SK-N-DZ (cell line): Measurements from ENCODE around the gene PTCD1. TPM values are rescaled to one million over a fixed set of nuclear protein-coding genes. Genes with fewer than 3 reads are reported as not detected.

Experiments used
- DNase-seq: peaks from one replicate; pipeline ENCODE4 v3.0.0-alpha.2; 2015; ENCODE audit warnings: low spot score
- polyA plus RNA-seq, 2 experiments: library from polyadenylated mRNA; depleted of rRNA; stranded (reverse); fragments of >200 nt; gene quantifications; 2 replicates each; pipeline ENCODE4 v1.2.3, GENCODE V29; 2014

PTCD1 gene
- polyA plus RNA-seq (2014; cell fraction: cytosol; rRNA removed): 12.4 and 15.7 TPM in 2 replicates
- polyA plus RNA-seq (2014; cell fraction: nucleus; rRNA removed): 8.8 and 14.1 TPM in 2 replicates

GRCh38 chr7:99438573-99439480 lies at the start of gene PTCD1, which contains the start of gene CPSF4:
TSS of gene PTCD1 (minus strand) at chr7:99438798. CDS start at chr7:99435242, 3,556 bp downstream.
TSS of gene CPSF4 (plus strand) at chr7:99438943. CDS start at chr7:99439083, 140 bp downstream.
- peak; percentile 95 for DNase-seq

DNA sequence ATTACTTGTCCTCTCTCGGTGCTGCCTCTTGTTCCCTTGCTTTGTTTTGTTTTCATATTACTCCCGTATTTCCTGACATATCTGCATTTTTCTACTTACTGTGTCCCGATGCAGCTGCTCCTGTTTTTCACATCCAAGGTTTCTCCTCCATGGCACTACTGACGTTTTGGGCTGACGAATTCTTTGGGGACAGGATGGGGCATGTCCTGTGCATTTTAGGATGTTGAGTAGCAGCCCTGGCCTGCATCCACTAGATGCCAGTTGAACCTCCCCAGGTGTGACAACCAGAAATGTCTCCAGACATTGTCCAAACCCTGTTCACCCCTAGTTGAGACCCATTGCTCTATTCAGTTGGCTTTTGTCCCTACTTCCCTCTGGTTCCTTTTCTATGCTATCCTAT lies 46.5 kb upstream of the PTCD1 start:
- DNase-seq: no peak

- no peak for DNase-seq
Measured at GRCh38 chr7:99478464-99479440, 40.2 kb upstream of the PTCD1 start.

DNA sequence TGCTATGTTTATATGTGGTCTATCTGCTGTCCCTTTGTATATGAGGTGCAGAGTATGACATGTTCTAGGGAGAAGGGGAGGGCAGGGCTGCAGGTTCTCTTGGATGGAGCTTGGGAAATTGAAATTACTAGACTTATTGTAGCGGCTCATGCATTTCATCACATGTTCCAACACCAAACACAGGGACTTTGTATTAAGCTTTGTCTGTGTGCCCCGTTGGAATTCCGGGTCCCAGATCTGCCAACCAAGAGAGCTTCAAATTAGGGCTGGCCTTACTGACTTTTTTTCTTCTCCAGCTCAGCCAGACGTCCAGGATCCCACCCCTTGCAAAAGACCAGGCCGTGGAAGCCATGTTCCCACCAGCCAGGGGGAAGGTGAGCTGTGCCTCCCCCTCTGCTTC lies 37.5 kb upstream of the PTCD1 start:
- DNase-seq: no peak

DNA sequence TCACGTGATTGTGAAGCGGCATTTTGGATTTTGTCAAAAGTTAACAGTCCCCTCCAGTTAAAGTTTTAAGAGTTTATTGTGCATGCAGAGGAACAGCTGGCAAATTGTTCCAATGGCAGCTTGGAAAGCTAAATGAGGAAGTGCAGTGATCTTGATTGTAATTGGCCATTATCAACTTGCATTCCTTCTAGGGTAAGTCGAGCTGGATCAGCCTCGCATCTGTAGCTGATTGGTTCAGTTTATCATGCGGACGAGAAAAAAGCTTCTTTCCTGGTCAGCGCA lies 34.7 kb upstream of the PTCD1 start:
- no peak for DNase-seq

DNA sequence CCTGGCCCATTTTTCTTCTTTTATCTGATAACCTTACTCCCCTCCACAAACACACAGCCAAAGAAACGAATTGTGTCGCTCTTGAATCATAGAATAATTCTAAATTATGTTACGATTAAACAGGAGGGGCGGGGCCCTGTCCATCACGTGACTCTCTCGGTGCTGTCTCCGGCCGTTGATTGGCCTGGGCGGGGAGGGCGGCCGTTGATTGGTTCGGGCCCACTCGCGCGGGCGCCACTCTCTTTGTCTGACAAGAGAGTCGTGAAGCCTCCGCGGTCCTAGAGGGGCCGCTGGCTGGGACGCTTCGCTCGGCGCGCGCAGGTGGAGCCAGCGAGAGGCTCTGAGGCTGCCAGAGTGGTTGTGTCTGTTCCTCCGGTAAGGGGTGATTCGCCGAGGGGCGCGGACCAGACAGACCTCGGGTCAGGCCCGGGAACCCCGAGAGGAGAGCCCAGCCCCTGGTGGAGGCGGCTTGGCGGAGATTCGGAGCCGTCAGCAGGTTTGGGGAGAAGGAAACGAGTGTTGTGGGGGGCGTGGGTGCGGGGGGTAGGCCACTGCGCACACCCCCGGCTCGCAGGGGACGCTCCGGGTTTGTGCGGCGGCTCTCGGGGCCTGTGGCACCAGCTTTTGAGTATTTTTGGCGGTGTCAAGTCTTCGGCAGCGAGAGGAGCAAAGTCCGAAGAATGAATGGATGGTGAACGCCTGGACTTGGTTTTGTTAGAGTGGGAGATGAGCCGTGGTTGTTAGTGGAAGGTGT lies 34.1 kb upstream of the PTCD1 start, which contains the start of gene ZNF789:
TSS of gene ZNF789 (plus strand) at position 330 of the 754 bp plus-strand sequence. CDS start 3,567 bp downstream, outside the sequence.
- peak; percentile 97 for DNase-seq

GRCh38 chr7:99469381-99470065 lies 30.9 kb upstream of the PTCD1 start:
- DNase-seq: no peak

DNA sequence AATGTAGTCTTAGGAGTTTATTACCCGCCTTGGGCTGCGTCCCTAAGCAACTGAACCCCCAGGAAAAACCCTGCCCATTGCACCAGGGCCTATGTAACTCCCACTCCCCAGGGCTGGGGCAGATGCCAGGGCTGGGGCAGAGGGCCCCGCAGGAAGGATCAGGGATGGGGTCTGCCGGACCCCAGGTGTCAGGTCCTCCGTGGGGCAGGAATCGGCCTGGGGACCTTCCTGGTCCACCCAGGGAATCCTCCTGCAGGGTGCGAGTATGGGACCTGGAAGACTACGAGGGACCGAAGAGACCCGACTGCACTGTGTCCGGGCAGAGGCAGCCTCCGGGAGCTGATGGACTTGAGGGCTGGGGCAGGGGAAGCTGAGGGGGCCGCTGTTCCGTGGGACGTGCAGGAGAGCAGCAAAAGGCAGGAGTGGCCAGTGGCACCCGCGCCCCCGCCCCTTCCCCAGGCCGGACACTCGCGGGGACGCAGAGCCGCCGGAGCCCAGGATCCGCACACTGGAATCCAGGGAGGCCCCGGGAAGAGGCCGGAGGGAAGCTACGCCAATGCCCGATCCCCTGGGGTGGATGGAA lies 29.8 kb upstream of the PTCD1 start:
- DNase-seq: no peak

- no peak for DNase-seq
Measured at GRCh38 chr7:99465421-99465768, 26.8 kb upstream of the PTCD1 start.

DNA sequence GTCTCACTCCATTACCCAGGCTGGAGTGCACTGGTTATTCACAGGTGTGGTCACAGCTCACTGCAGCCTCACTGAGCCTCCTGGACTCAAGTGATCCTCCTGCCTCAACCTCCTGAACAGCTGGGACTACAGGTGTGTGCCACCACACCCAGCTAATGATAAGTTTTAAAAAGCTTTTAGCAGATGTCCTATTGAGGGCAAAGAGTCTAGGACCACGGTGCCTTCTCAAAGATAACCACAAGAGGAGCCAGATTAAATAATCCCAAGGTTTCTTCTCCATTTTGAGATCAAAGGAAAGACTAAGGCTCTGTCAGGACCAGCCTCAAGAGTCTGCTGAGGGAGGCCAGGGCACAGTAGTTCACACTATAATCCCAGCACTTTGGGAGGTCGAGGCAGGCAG lies 22.6 kb upstream of the PTCD1 start:
- no peak for DNase-seq

- DNase-seq: no peak
Measured at GRCh38 chr7:99460651-99461050, 22.1 kb upstream of the PTCD1 start.

DNA sequence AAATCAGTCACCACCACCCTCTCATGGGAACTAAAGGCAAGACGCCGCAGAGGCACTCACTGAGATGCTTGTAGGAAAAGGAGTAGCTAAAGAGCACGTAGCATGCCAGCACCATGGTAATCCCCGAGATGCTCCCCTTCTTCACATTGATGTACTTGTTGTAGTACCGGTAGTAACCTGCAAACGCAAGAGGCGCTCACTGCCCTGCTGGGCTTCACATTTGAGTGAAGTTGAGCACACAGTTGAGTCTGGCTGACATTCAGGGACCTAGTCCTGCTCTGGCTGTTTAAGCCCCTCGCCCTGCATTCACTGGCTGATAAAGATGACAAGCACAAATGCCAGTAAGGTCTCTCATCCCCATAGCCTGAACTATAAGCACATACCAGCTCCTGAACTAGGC lies 20.5 kb upstream of the PTCD1 start:
- peak; percentile 39 for DNase-seq

GRCh38 chr7:99457650-99458493 lies 19.3 kb upstream of the PTCD1 start:
- no peak for DNase-seq

- no peak for DNase-seq
Measured at GRCh38 chr7:99457050-99457649, 18.6 kb upstream of the PTCD1 start.

- no peak for DNase-seq
Measured at GRCh38 chr7:99456288-99456687, 17.7 kb upstream of the PTCD1 start.

DNA sequence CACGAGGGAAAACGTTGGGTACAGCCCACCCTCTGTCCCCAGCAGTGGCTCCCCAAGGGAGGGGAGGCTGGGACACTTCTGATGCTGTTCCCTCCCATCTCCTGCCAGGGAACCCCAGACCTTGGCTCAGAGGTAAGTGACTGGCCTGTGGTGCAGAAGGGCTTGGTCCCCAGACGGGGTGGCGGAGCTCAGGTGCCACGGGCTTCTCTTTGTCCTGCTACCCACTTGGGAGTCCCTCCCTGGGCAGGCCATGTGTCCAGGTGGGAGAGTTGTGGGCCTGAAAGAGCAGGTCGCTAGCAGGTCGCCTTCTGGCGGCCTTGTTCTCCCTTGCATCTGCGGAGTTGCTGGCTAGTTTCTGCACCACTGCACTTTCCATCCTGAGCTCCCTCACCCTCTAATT lies 17.3 kb upstream of the PTCD1 start:
- no peak for DNase-seq

DNA sequence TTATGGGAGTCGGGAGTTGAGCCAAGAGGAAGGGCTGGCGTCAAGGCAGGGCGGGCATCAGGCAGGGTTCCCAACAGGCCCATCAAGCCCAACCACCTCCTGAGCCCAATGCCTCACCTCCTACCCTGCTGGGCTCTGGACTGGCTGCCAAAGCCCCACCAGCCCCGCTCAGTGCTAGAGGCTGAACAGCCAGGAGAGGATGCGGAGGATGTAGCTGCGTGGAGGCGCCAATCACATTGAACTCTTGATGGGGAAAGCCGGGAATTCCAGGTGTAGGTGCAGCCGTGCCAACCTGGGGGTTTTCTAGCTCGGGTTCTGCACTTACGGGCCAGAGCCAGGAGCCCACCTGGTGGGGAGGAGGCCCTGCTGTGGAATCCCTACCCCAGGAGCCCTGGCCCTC lies 14.5 kb upstream of the PTCD1 start:
- DNase-seq: no peak

GRCh38 chr7:99452541-99452940 lies 13.9 kb upstream of the PTCD1 start:
- no peak for DNase-seq

GRCh38 chr7:99451936-99452335 lies 13.3 kb upstream of the PTCD1 start:
- no peak for DNase-seq
